ENCODE results near the gene SEPTIN14. TPM values are rescaled to one million over a fixed set of nuclear protein-coding genes. Genes with fewer than 3 reads are reported as not detected.
"Not testable (repeated sequence)": the region's sequence is repeated elsewhere in the genome, so short reads cannot be mapped to it uniquely, and the experiment has no call there.

SEPTIN14 gene
- total and polyA plus RNA-seq, 8 donors: not detected

DNA sequence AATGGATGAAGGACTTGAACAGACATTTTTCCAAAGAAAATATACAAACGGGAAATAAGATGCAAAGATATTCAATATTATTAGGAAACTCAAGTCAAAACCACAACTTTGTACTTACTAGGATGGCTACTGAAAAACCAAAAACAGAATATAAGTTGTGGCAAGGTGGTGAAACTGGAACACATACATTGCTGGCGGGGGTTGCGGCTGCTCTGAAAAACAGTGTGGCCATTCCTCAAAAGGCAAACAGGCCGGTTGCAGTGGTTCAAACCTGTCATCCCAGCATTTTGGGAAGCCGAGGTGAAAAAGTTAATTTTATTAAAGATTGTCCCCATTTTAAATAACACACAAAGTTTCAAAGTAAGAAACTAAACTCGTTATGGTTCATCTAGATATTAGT lies 14.8 kb upstream of the SEPTIN14 start:
- intact Hi-C loops (cut with DNase I; ENCODE audit: low total_unique reads): no loop called here
- H3K27ac ChIP-seq: no peak overlapping the region
- H3K4me3 ChIP-seq: no peak overlapping the region
- no peaks in the 10 kb centered on the region for H3K4me1 ChIP-seq
- no peaks in the 10 kb centered on the region for H3K27me3 ChIP-seq
- no peak for DNase-seq
- WGBS, 5 donors: 83 to 91% (median 91%) methylated on average over 6 of the region's 6 CpGs
- TF ChIP-seq POLR2A (IDR thresholded peaks at IDR 0.05) (no peak), EP300 (IDR thresholded peaks at IDR 0.05) (no peak), POLR2AphosphoS5 (IDR thresholded peaks at IDR 0.05) (no peak)
- TF ChIP-seq, protein P1, sequence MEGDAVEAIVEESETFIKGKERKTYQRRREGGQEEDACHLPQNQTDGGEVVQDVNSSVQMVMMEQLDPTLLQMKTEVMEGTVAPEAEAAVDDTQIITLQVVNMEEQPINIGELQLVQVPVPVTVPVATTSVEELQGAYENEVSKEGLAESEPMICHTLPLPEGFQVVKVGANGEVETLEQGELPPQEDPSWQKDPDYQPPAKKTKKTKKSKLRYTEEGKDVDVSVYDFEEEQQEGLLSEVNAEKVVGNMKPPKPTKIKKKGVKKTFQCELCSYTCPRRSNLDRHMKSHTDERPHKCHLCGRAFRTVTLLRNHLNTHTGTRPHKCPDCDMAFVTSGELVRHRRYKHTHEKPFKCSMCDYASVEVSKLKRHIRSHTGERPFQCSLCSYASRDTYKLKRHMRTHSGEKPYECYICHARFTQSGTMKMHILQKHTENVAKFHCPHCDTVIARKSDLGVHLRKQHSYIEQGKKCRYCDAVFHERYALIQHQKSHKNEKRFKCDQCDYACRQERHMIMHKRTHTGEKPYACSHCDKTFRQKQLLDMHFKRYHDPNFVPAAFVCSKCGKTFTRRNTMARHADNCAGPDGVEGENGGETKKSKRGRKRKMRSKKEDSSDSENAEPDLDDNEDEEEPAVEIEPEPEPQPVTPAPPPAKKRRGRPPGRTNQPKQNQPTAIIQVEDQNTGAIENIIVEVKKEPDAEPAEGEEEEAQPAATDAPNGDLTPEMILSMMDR (IDR thresholded peaks at IDR 0.05): no peak
- H3K36me3 ChIP-seq: no peaks in the 10 kb centered on the region
- H3K9me3 ChIP-seq: no peaks in the 10 kb centered on the region

DNA sequence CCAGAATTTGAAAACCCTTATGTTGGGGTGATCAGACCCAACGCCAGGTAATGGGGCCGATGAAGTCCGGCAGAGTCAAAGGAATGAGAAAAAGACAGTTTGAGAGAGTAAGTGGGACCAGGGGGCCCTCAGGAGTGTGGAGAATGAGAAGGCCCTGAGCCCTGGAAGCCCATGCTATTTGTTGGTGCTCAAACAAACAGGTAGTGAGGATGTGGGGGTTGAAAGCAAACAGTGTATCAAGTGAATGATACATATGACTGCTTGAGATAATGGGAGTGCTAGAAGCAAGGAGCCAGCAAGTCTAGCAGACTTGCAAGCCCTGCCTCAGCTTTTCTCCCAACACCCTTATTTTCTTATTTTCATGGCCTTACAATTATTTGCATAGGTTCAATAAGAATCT lies 11.2 kb upstream of the SEPTIN14 start:
- no peaks in the 10 kb centered on the region for H3K27me3 ChIP-seq
- no peaks in the 10 kb centered on the region for H3K36me3 ChIP-seq
- no peak overlapping the region for H3K4me3 ChIP-seq
- H3K27ac ChIP-seq: no peak overlapping the region
- H3K9me3 ChIP-seq: no peaks in the 10 kb centered on the region
- TF ChIP-seq, protein P1 (IDR thresholded peaks at IDR 0.05): no peak
- no peak for TF ChIP-seq EP300 (IDR thresholded peaks at IDR 0.05)
- TF ChIP-seq POLR2AphosphoS5 (IDR thresholded peaks at IDR 0.05): no peak
- TF ChIP-seq POLR2A (IDR thresholded peaks at IDR 0.05): no peak
- H3K4me1 ChIP-seq: no peaks in the 10 kb centered on the region
- intact Hi-C loops (cut with DNase I; ENCODE audit: low total_unique reads): no loop called here
- WGBS, 5 donors: 80 to 94% (median 82%) methylated on average over 3 of the region's 3 CpGs
- no peak for DNase-seq

DNA sequence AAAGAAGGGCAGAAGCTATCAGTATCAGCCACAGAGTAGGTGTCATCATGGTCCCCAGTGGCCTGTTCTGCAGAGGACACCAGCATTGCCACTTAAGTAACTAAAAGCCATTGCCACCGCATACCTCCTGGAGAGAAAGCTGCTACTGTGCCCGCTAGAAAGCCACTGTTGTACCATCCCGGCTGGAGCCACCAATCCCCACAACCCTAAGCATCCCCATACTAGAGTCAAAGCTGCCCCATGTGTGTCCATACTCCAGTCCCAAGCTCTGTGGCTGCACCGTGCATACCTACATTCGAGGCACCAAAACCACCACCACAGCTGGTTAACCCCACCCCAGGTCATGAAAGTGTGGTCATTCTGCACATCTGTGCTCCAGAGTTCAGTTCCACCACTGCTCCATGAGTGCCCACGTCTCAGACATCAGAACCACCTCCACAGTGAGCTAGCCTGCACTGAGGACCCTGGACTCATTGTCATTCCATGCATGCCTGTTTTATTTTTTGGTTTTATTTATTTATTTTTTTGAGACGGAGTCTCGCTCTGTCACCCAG lies 9.5 kb upstream of the SEPTIN14 start:
- intact Hi-C loops (cut with DNase I; ENCODE audit: low total_unique reads): no loop called here
- Histone ChIP-seq H3K9me3 (no peaks in the 10 kb centered on the region), H3K4me3 (no peak overlapping the region), H3K27ac (no peak overlapping the region), H3K4me1 (no peaks in the 10 kb centered on the region), H3K36me3 (no peaks in the 10 kb centered on the region), H3K27me3 (no peaks in the 10 kb centered on the region)
- DNase-seq: no peak
- TF ChIP-seq, protein P1 (IDR thresholded peaks at IDR 0.05): no peak
- TF ChIP-seq POLR2A (IDR thresholded peaks at IDR 0.05): no peak
- 88 to 93% (median 89%) methylated on average over 7 to 8 of the region's 8 CpGs for WGBS, 5 donors

DNA sequence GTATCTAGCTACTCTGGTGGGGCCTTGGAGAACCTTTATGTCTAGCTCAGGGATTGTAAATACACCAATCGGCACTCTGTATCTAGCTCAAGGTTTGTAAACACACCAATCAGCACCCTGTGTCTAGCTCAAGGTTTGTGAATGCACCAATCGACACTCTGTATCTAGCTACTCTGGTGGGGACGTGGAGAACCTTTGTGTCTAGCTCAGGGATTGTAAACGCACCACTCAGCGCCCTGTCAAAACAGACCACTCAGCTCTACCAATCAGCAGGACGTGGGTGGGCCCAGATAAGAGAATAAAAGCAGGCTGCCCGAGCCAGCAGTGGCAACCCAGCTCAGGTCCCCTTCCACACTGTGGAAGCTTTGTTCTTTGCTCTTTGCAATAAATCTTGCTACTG lies 6.4 kb upstream of the SEPTIN14 start:
- H3K9me3 ChIP-seq; H3K36me3 ChIP-seq; H3K27me3 ChIP-seq; H3K4me3 ChIP-seq; DNase-seq; H3K4me1 ChIP-seq; intact Hi-C loops (cut with DNase I; ENCODE audit: low total_unique reads); H3K27ac ChIP-seq: not testable (repeated sequence)
- 57 to 75% (median 62%) methylated on average over 4 to 7 of the region's 7 CpGs for WGBS, 5 donors

DNA sequence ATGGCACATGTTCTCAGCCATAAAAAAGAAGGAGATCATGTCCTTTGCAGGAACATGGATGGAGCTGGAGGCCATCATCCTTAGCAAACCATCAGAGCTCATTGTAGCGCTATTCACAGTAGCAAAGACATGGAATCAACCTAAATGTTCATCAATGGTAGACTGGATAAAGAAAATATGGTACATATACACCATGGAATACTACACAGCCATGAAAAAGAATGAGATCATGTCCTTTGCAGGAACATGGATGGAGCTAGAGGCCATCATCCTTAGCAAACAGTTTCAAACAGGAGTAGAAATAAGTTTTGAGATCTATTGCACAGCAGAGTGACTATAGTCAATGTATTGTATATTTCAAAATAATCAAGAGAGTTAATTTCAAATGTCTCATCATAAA lies 17.4 kb downstream of the SEPTIN14 start:
- H3K4me3 ChIP-seq; H3K27me3 ChIP-seq; H3K9me3 ChIP-seq; H3K36me3 ChIP-seq; H3K27ac ChIP-seq; DNase-seq; H3K4me1 ChIP-seq; intact Hi-C loops (cut with DNase I; ENCODE audit: low total_unique reads): not testable (repeated sequence)
- 40 to 67% (median 65%) methylated on average over 1 of the region's 1 CpG for WGBS, 5 donors
